C4-2B (cell line): ENCODE measurements around the gene AP4B1.

Source experiments
- H3K27ac ChIP-seq: fragments of 450-650 bp; 2 replicates; pipeline ENCODE4 v1.5.1; 2017
- ZFX ChIP-seq: fragments of 450-650 bp; IDR thresholded peaks from 2 replicates; pipeline ENCODE4 v1.6.1; 2017
- TF ChIP-seq, protein P1 (sequence below): fragments of 450-650 bp; conservative IDR thresholded peaks from 2 replicates; pipeline ENCODE4 v1.5.1; 2017; ENCODE audit warnings: mild to moderate bottlenecking

AP4B1 gene

GRCh38 chr1:113891631-113892220, 12.9 kb downstream of the AP4B1 start:
- no peak for TF ChIP-seq ZFX
- TF ChIP-seq, protein P1, sequence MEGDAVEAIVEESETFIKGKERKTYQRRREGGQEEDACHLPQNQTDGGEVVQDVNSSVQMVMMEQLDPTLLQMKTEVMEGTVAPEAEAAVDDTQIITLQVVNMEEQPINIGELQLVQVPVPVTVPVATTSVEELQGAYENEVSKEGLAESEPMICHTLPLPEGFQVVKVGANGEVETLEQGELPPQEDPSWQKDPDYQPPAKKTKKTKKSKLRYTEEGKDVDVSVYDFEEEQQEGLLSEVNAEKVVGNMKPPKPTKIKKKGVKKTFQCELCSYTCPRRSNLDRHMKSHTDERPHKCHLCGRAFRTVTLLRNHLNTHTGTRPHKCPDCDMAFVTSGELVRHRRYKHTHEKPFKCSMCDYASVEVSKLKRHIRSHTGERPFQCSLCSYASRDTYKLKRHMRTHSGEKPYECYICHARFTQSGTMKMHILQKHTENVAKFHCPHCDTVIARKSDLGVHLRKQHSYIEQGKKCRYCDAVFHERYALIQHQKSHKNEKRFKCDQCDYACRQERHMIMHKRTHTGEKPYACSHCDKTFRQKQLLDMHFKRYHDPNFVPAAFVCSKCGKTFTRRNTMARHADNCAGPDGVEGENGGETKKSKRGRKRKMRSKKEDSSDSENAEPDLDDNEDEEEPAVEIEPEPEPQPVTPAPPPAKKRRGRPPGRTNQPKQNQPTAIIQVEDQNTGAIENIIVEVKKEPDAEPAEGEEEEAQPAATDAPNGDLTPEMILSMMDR = no peak
- H3K27ac ChIP-seq = no peak overlapping the region

DNA sequence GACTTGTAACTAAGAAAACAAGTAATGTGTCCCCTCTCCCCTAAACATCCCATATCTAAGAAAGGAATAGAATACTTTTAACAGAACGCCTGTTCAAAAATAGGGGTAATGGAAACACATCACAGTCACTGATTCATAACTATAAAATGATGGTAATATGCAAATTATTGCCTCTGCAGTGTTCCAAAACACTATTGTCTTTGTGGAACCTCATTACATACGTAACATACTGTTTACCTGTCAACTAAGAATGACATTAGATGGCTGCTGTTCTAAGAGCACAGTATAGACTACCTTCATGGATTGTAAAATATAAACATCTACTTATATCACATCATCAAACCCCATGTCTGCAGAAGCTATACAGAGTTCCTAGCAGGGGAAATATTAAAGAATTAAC, 13.8 kb downstream of the AP4B1 start:
- no peak for TF ChIP-seq ZFX
- TF ChIP-seq, protein P1 = no peak
- no peak overlapping the region for H3K27ac ChIP-seq

DNA sequence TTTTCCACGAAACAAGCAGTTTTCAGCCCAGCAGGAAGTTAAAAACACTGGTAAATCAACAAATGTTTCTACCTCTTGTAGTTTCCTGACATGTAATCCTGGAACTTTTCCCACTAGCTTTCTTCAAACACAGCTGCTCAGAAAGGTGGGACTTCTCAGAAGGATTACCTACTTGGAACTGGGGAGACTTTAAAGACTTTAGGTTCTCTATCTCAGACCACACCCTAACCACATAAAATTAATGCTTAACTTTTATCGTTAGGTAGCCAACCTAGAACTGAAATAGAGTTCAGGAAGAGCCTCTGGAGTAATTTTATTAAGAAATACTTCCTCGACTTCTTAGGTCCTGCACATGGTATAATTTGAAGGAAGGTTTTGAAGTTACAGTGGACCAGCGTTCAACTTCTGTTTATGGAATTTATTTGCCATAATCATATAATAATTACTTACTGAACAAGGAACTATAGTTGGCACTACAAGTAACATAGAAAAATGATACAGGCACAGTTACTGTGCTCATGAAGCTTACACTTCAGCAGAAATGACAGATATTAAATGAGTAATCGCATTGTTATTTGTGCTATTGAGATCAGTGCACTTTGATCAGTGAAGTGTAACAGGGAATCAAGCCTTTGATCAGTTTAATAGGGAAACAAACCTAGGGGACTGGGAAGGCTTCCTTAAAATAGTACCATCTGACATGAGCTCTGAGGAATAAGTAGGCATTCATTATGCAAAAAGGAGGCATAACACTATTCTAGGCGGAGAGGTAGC, 17.0 kb downstream of the AP4B1 start, which contains the start of gene BCL2L15:
Gene BCL2L15, minus strand, starts transcription at position 180 of the 774 bp plus-strand sequence. CDS start 206 bp downstream, outside the sequence.
- TF ChIP-seq, protein P1 = no peak
- no peak for TF ChIP-seq ZFX
- no peak within 1 kb of the TSS for H3K27ac ChIP-seq

DNA sequence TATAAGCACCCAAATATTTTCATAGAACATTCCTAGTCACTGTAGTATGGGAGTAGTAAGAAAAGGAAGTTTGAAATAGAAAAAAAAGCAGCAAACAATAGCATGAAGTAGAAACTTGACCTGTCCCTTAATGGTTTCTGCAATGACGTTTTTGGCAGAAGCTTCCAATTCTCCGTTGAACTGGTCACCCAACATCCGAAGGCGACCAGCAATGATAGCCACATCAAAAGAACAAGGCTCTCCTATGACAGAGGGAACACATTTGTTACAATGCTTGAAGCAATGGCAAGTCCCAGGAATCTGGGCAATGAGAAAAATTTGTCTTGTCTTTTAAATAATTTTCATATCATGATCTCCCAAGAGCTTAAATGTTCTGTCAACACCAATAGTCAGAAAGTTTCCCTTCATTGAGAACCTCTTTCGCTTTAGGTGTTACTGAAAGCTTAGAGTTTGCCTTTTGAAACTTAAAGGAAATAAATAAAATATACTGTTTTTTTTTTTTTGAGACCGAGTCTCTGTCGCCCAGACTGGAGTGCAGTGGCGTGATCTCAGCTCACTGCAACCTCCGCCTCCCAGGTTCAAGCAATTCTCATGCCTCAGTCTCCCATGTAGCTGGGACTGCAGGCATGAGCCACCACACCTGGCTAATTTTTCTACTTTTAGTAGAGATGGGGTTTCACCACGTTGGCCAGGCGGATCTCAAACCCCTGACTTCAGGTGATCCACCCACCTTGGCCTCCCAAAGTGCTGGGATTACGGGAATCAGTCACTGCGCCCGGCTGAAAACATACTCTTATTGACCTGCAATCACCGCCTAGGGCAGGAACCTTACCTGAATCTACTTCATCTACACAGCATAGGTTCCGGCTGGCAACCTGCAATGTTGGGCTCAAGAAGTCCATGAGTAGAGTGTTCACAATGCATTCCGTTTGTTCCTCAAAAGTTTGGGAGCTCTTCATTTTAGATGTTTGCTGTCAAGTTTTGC, 17.9 kb downstream of the AP4B1 start:
- no peak overlapping the region for H3K27ac ChIP-seq
- TF ChIP-seq, protein P1 = no peak
- no peak for TF ChIP-seq ZFX

GRCh38 chr1:113881661-113882060, 22.9 kb downstream of the AP4B1 start:
- no peak for TF ChIP-seq ZFX
- TF ChIP-seq, protein P1 = no peak
- no peak overlapping the region for H3K27ac ChIP-seq

DNA sequence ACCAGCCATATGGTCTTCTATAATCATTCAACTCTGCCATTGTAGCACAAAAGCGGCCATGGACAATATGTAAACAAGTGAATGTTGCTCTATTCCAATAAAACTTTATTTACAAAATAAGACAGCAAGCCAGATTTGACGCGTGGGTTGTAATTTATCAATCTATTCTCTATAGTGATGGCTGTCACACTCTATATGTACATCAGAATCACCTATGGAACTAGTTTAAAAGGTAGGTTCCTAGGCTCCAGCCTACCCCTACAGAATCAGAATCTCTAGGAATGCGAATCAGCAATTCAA, 24.9 kb downstream of the AP4B1 start:
- TF ChIP-seq, protein P1 = no peak
- TF ChIP-seq ZFX = no peak
- no peak overlapping the region for H3K27ac ChIP-seq

- TF ChIP-seq, protein P1 = no peak
- no peak for TF ChIP-seq ZFX
- H3K27ac ChIP-seq = no peak overlapping the region
Observed at GRCh38 chr1:113876176-113876575, 28.4 kb downstream of the AP4B1 start.
